Hippocampal formation (tissue), 2 donors: Measurements from ENCODE around the gene ARSA.
"Not testable (repeated sequence)": the region's sequence is repeated elsewhere in the genome, so short reads cannot be mapped to it uniquely, and the experiment has no call there.

Experiments used
- DNase-seq, 2 donors: peaks; one replicate each; lab custom pipeline; 2025; lab: John Stamatoyannopoulos, UW

Gene ARSA

GRCh38 chr22:50621948-50622722 is 5.8 kb downstream of the ARSA start:
- no peak for DNase-seq

- DNase-seq, result no peak
Measured at GRCh38 chr22:50621356-50621880, 6.5 kb downstream of the ARSA start.

- DNase-seq, result peak; percentile 52 to 63
Measured at GRCh38 chr22:50620593-50621355, 7.2 kb downstream of the ARSA start.

GRCh38 chr22:50614296-50614695 is 13.7 kb downstream of the ARSA start:
- not testable (repeated sequence) for DNase-seq

- no peak for DNase-seq
Measured at GRCh38 chr22:50613291-50613981, 14.5 kb downstream of the ARSA start.

- DNase-seq, result no peak
Measured at GRCh38 chr22:50612528-50613221, 15.3 kb downstream of the ARSA start.

GRCh38 chr22:50612168-50612527 is 15.8 kb downstream of the ARSA start:
- DNase-seq, result no peak

GRCh38 chr22:50611341-50612060 is 16.5 kb downstream of the ARSA start:
- no peak for DNase-seq

- DNase-seq, result no peak
Measured at GRCh38 chr22:50610581-50610980, 17.4 kb downstream of the ARSA start.

- DNase-seq, result no peak
Measured at GRCh38 chr22:50610041-50610451, 17.9 kb downstream of the ARSA start.

GRCh38 chr22:50609599-50609998 is 18.4 kb downstream of the ARSA start:
- DNase-seq, result no peak

GRCh38 chr22:50608996-50609395 is 19.0 kb downstream of the ARSA start:
- DNase-seq, result no peak

GRCh38 chr22:50608058-50608840 is 19.7 kb downstream of the ARSA start:
- DNase-seq, result not testable (repeated sequence)

- DNase-seq, result no peak
Measured at GRCh38 chr22:50607659-50608020, 20.3 kb downstream of the ARSA start.

GRCh38 chr22:50606946-50607658 is 20.9 kb downstream of the ARSA start:
- no peak for DNase-seq

GRCh38 chr22:50606165-50606945 is 21.6 kb downstream of the ARSA start:
- no peak for DNase-seq

- DNase-seq, result no peak
Measured at GRCh38 chr22:50605613-50606074, 22.3 kb downstream of the ARSA start.

GRCh38 chr22:50605002-50605612 is 22.8 kb downstream of the ARSA start:
- DNase-seq, result no peak
